ENCODE results near the gene MACROD2. TPM values are rescaled to one million over a fixed set of nuclear protein-coding genes. Genes with fewer than 3 reads are reported as not detected.

Gene MACROD2
- total RNA-seq, 5 donors from 2014 or later (not counting 1 experiment from before 2014, with no cell fraction given): 0.23 to 1.3 (median 0.51) TPM; not detected in 2

DNA sequence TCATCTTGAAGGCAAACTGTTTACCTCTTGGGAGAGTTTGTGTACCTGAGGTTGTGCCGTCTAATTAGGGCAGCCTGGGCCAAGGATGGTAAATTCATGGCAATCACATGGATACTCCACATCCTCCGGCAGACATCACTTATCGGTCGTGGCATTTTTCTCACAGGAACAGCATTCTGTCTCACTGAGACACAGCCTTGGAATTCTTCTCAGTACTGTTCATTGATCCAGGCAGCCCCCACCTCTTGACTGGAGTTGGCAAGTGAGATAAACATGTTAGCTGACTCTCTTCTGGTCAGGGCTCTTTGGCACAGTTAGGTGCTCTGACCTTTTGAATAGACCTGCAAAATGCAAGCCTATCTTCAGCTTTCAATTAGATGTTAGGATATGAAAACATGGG is 853.5 kb downstream of the MACROD2 start:
- Histone ChIP-seq H3K27ac (ENCODE audit: low read length) (no peak overlapping the region), H3K9me3 (no peaks in the 10 kb centered on the region), H3K4me1 (ENCODE audit: control insufficient read depth in 1 of 2, extremely low read depth in 1 of 2, insufficient read depth in 2 of 2, low read length in 2 of 2) (no peaks in the 10 kb centered on the region), H3K27me3 (replicated peaks in 1 of 2; ENCODE audit: control insufficient read depth in 2 of 2, extremely low read depth in 1 of 2, insufficient read depth in 2 of 2, low read length in 1 of 2) (no peaks in the 10 kb centered on the region), H3K36me3 (ENCODE audit: control insufficient read depth in 2 of 2, extremely low read depth in 1 of 2, insufficient read depth in 1 of 2, low read length in 1 of 2) (no peaks in the 10 kb centered on the region), H3K4me3 (ENCODE audit: control insufficient read depth in 1 of 2, extremely low read depth in 1 of 2, low read length in 1 of 2) (no peak overlapping the region)
- ATAC-seq (replicated peaks in 1 of 4): no peak
- Mint-ChIP-seq H3K9me3 (peaks cover 8 to 12% (median 8%) of the 10 kb centered on the region in 3 donors), H3K36me3 (no peaks in the 10 kb centered on the region), H3K27ac (no peak overlapping the region), H3K4me1 (no peaks in the 10 kb centered on the region), H3K27me3 (no peaks in the 10 kb centered on the region), H3K4me3 (no peak overlapping the region)
- no peak for DNase-seq
- ChIA-PET CTCF (no interaction called here), POLR2A (no interaction called here)
- WGBS (ENCODE audit: insufficient coverage): 93% methylated on average over 3 of the region's 4 CpGs

DNA sequence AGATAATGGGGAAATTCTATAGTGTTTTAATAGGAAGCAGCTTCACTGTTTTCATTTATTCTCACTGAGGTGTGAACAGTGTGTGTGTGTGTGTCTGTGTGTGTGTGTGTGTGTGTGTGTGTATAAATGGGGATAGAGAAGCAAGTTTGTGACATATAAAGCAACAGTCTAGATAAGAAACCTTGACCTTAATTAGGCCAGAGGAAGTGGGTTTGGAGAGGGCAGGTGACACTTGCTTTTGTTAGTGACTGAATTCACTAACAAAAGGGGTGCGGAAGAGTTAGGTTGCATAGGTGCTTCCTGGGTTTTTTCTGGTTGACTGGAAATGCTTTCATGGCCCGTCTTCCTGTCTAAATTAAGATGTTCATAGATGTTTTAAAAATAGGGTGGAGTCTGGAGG is 857.8 kb downstream of the MACROD2 start:
- Histone ChIP-seq H3K27me3 (replicated peaks in 1 of 2; ENCODE audit: control insufficient read depth in 2 of 2, extremely low read depth in 1 of 2, insufficient read depth in 2 of 2, low read length in 1 of 2) (no peaks in the 10 kb centered on the region), H3K4me1 (ENCODE audit: control insufficient read depth in 1 of 2, extremely low read depth in 1 of 2, insufficient read depth in 2 of 2, low read length in 2 of 2) (no peaks in the 10 kb centered on the region), H3K9me3 (no peaks in the 10 kb centered on the region), H3K27ac (ENCODE audit: low read length) (no peak overlapping the region), H3K36me3 (ENCODE audit: control insufficient read depth in 2 of 2, extremely low read depth in 1 of 2, insufficient read depth in 1 of 2, low read length in 1 of 2) (no peaks in the 10 kb centered on the region), H3K4me3 (ENCODE audit: control insufficient read depth in 1 of 2, extremely low read depth in 1 of 2, low read length in 1 of 2) (no peak overlapping the region)
- Mint-ChIP-seq H3K9me3 (peaks cover 3 to 14% (median 6%) of the 10 kb centered on the region in 3 donors), H3K4me3 (no peak overlapping the region), H3K27me3 (no peaks in the 10 kb centered on the region), H3K36me3 (no peaks in the 10 kb centered on the region), H3K27ac (no peak overlapping the region), H3K4me1 (no peaks in the 10 kb centered on the region)
- CTCF ChIA-PET: no interaction called here
- DNase-seq (no peak), ATAC-seq (replicated peaks in 1 of 4) (no peak)
- POLR2A ChIA-PET: no interaction called here
- WGBS (ENCODE audit: insufficient coverage): 56% methylated on average over 2 of the region's 2 CpGs

DNA sequence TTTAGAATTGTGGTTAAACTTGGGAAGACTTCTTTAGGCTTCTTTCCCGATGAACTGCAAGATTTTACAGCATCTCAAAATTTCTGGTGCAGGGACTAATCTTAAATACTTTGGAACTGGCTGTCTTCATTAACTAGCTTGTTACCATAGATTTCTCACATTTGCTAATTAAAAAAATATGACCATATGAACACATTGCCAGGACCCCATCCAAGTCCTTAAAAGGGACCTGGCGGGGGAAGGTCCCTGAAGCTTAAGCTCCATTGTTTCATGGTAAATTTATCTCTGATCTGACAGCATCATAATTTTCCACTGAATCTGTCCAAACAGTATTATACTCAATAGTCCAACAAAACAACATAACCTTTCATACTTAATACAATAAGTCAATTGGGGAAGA is 859.9 kb downstream of the MACROD2 start:
- H3K27me3 ChIP-seq (replicated peaks in 1 of 2; ENCODE audit: control insufficient read depth in 2 of 2, extremely low read depth in 1 of 2, insufficient read depth in 2 of 2, low read length in 1 of 2): no peaks in the 10 kb centered on the region
- no peaks in the 10 kb centered on the region for H3K4me1 Mint-ChIP-seq
- no peaks in the 10 kb centered on the region for H3K9me3 ChIP-seq
- CTCF ChIA-PET: no interaction called here
- no peaks in the 10 kb centered on the region for H3K36me3 ChIP-seq (ENCODE audit: control insufficient read depth in 2 of 2, extremely low read depth in 1 of 2, insufficient read depth in 1 of 2, low read length in 1 of 2)
- H3K9me3 Mint-ChIP-seq: peaks cover 3 to 14% (median 6%) of the 10 kb centered on the region in 3 donors
- H3K4me3 ChIP-seq (ENCODE audit: control insufficient read depth in 1 of 2, extremely low read depth in 1 of 2, low read length in 1 of 2): no peak overlapping the region
- no peaks in the 10 kb centered on the region for H3K27me3 Mint-ChIP-seq
- no peak overlapping the region for H3K4me3 Mint-ChIP-seq
- ATAC-seq (replicated peaks in 1 of 4) (no peak), DNase-seq (no peak)
- WGBS (ENCODE audit: insufficient coverage): no CpG with 5 or more reads among the region's 2 CpGs
- no peaks in the 10 kb centered on the region for H3K4me1 ChIP-seq (ENCODE audit: control insufficient read depth in 1 of 2, extremely low read depth in 1 of 2, insufficient read depth in 2 of 2, low read length in 2 of 2)
- POLR2A ChIA-PET: interaction anchor here in 1 of 2 donors (0.7 kb wide), 1 partner anchor 665 kb away, joined by 8 read pairs; no protein-coding TSS in a partner anchor
- no peaks in the 10 kb centered on the region for H3K36me3 Mint-ChIP-seq
- H3K27ac Mint-ChIP-seq: no peak overlapping the region
- H3K27ac ChIP-seq (ENCODE audit: low read length): no peak overlapping the region

DNA sequence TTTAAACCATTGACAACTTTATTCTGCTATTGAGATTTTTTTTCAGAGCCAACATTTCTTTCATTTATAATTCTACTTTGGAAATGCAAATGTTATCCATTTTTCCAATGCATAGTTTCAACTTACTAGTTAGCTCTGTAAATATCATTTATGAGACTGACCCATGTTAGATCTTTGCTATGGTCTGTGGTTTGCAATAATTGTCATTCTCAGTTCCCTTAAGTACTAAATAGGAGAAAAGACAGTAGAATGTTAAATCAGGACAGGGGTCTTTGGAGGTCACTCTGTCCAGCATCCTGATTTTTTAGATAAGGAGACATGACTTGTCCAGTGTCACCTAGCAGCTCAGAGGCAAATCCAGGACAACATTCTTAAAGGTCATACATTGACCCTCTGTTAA is 864.3 kb downstream of the MACROD2 start:
- Histone ChIP-seq H3K4me1 (ENCODE audit: control insufficient read depth in 1 of 2, extremely low read depth in 1 of 2, insufficient read depth in 2 of 2, low read length in 2 of 2) (no peaks in the 10 kb centered on the region), H3K4me3 (ENCODE audit: control insufficient read depth in 1 of 2, extremely low read depth in 1 of 2, low read length in 1 of 2) (no peak overlapping the region), H3K27ac (ENCODE audit: low read length) (no peak overlapping the region), H3K9me3 (no peaks in the 10 kb centered on the region), H3K27me3 (replicated peaks in 1 of 2; ENCODE audit: control insufficient read depth in 2 of 2, extremely low read depth in 1 of 2, insufficient read depth in 2 of 2, low read length in 1 of 2) (no peaks in the 10 kb centered on the region), H3K36me3 (ENCODE audit: control insufficient read depth in 2 of 2, extremely low read depth in 1 of 2, insufficient read depth in 1 of 2, low read length in 1 of 2) (no peaks in the 10 kb centered on the region)
- Mint-ChIP-seq H3K36me3 (no peaks in the 10 kb centered on the region), H3K4me1 (no peaks in the 10 kb centered on the region), H3K27ac (no peak overlapping the region), H3K4me3 (no peak overlapping the region), H3K27me3 (no peaks in the 10 kb centered on the region), H3K9me3 (peaks cover 0 to 6% (median 0%) of the 10 kb centered on the region in 3 donors)
- ATAC-seq (replicated peaks in 1 of 4): no peak
- POLR2A ChIA-PET: no interaction called here
- CTCF ChIA-PET: no interaction called here
- no peak for DNase-seq

DNA sequence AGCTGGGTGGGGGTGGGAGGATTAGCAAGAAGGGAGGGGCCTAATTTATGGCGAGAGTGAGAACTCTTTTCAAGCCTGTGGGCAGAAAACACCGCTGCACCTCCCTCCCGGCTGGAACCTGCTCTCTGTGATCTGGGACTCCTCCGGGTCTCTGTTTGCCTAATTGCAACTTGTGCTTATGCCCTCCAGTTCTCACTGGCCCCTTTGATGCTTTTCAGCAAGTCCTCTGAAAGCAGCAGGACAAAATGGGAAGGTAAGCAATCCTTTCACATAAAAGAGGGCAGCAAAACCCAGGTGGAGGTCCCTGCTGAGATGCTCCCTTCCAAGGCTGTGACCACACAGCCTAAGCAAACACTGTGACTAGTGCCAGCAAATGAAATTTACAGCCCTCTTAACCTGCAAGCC is 865.1 kb downstream of the MACROD2 start:
- Mint-ChIP-seq H3K4me1 (no peaks in the 10 kb centered on the region), H3K9me3 (peaks cover 0 to 6% (median 0%) of the 10 kb centered on the region in 3 donors), H3K36me3 (no peaks in the 10 kb centered on the region), H3K4me3 (no peak overlapping the region), H3K27me3 (no peaks in the 10 kb centered on the region), H3K27ac (no peak overlapping the region)
- WGBS (ENCODE audit: insufficient coverage): 22% methylated on average over 1 of the region's 4 CpGs
- ATAC-seq (replicated peaks in 1 of 4) (no peak), DNase-seq (no peak)
- Histone ChIP-seq H3K9me3 (no peaks in the 10 kb centered on the region), H3K4me3 (ENCODE audit: control insufficient read depth in 1 of 2, extremely low read depth in 1 of 2, low read length in 1 of 2) (no peak overlapping the region), H3K27ac (ENCODE audit: low read length) (no peak overlapping the region), H3K27me3 (replicated peaks in 1 of 2; ENCODE audit: control insufficient read depth in 2 of 2, extremely low read depth in 1 of 2, insufficient read depth in 2 of 2, low read length in 1 of 2) (no peaks in the 10 kb centered on the region), H3K36me3 (ENCODE audit: control insufficient read depth in 2 of 2, extremely low read depth in 1 of 2, insufficient read depth in 1 of 2, low read length in 1 of 2) (no peaks in the 10 kb centered on the region), H3K4me1 (ENCODE audit: control insufficient read depth in 1 of 2, extremely low read depth in 1 of 2, insufficient read depth in 2 of 2, low read length in 2 of 2) (no peaks in the 10 kb centered on the region)
- CTCF ChIA-PET: no interaction called here
- POLR2A ChIA-PET: no interaction called here

DNA sequence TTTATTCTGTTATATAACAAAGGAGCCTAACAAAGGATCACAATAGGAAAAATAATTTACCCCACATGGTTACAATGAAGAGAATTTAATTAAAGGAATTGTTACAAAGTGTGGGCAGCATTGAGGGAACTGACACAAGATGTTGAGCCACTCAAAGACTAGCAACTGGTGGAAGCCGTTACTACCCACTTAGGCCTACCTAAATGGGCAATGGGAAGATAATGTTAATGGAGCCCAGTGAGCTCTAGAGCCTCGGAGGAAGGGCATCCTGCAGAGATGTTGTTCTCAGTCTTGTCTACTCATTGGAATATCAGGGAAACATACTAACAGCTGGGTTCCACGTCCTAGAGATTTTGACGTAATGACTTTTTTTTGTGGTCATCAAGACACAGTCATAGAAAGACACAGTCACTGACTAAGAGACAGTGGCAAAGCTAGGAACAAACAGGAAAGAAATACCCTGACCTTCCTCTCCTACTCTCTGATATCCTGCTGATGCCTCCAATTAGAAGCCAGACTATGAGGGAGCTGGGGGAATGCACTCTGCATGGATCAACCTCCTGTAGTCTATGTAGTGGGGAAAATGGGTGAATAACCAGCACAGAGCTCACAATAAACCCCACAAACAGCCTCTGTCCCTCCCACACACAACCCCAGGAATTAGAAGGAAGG is 865.8 kb downstream of the MACROD2 start:
- Histone ChIP-seq H3K4me3 (ENCODE audit: control insufficient read depth in 1 of 2, extremely low read depth in 1 of 2, low read length in 1 of 2) (no peak overlapping the region), H3K9me3 (no peaks in the 10 kb centered on the region), H3K27ac (ENCODE audit: low read length) (no peak overlapping the region), H3K27me3 (replicated peaks in 1 of 2; ENCODE audit: control insufficient read depth in 2 of 2, extremely low read depth in 1 of 2, insufficient read depth in 2 of 2, low read length in 1 of 2) (no peaks in the 10 kb centered on the region), H3K36me3 (ENCODE audit: control insufficient read depth in 2 of 2, extremely low read depth in 1 of 2, insufficient read depth in 1 of 2, low read length in 1 of 2) (no peaks in the 10 kb centered on the region), H3K4me1 (ENCODE audit: control insufficient read depth in 1 of 2, extremely low read depth in 1 of 2, insufficient read depth in 2 of 2, low read length in 2 of 2) (no peaks in the 10 kb centered on the region)
- POLR2A ChIA-PET: no interaction called here
- DNase-seq (no peak), ATAC-seq (replicated peaks in 1 of 4) (no peak)
- Mint-ChIP-seq H3K27ac (no peak overlapping the region), H3K27me3 (no peaks in the 10 kb centered on the region), H3K4me1 (no peaks in the 10 kb centered on the region), H3K9me3 (peaks cover 0 to 6% (median 0%) of the 10 kb centered on the region in 3 donors), H3K36me3 (no peaks in the 10 kb centered on the region), H3K4me3 (no peak overlapping the region)
- WGBS (ENCODE audit: insufficient coverage): 41% methylated on average over 3 of the region's 4 CpGs
- CTCF ChIA-PET: no interaction called here

DNA sequence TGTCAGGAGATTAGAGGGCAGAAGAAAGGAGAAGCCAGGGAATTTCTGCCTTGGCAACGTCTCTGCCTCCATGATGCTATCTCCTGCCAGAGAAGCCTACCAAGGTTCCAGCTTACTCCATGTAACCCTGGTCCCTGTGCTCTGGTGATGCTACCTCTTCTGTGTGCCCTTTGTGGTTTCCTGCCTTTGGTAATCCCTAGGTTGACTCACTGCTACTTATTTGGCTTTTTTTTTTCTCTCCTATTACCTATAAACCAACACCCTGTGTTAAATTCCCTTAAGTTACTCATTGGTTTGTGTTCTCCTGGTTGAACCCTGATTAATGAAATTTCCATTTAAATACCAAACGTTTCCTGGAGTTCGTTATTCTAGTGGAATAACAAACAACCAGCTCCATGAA is 869.9 kb downstream of the MACROD2 start:
- no CpG with 5 or more reads among the region's 3 CpGs for WGBS (ENCODE audit: insufficient coverage)
- H3K27me3 Mint-ChIP-seq: no peaks in the 10 kb centered on the region
- H3K27ac Mint-ChIP-seq: no peak overlapping the region
- no peak for DNase-seq
- Histone ChIP-seq H3K27ac (ENCODE audit: low read length) (no peak overlapping the region), H3K4me3 (ENCODE audit: control insufficient read depth in 1 of 2, extremely low read depth in 1 of 2, low read length in 1 of 2) (no peak overlapping the region), H3K36me3 (ENCODE audit: control insufficient read depth in 2 of 2, extremely low read depth in 1 of 2, insufficient read depth in 1 of 2, low read length in 1 of 2) (no peaks in the 10 kb centered on the region), H3K9me3 (no peaks in the 10 kb centered on the region), H3K27me3 (replicated peaks in 1 of 2; ENCODE audit: control insufficient read depth in 2 of 2, extremely low read depth in 1 of 2, insufficient read depth in 2 of 2, low read length in 1 of 2) (no peaks in the 10 kb centered on the region), H3K4me1 (ENCODE audit: control insufficient read depth in 1 of 2, extremely low read depth in 1 of 2, insufficient read depth in 2 of 2, low read length in 2 of 2) (no peaks in the 10 kb centered on the region)
- no peak overlapping the region for H3K4me3 Mint-ChIP-seq
- peaks cover 0 to 10% (median 2%) of the 10 kb centered on the region in 3 donors for H3K9me3 Mint-ChIP-seq
- CTCF ChIA-PET: no interaction called here
- POLR2A ChIA-PET: no interaction called here
- no peak for ATAC-seq (replicated peaks in 1 of 4)
- H3K36me3 Mint-ChIP-seq: no peaks in the 10 kb centered on the region
- no peaks in the 10 kb centered on the region for H3K4me1 Mint-ChIP-seq

Measured in T-cell (primary cell).